NCI-H524 (cell line): ENCODE measurements around the gene PIWIL1.
A peak's percentile ranks its signal among the peaks of the same experiment; 100 is the strongest.

Source experiments
- DNase-seq, 2 experiments: peaks; one replicate each; lab custom pipeline; 2025; lab: John Stamatoyannopoulos, UW

PIWIL1 gene

GRCh38 chr12:130374083-130374482, 36.4 kb downstream of the PIWIL1 start:
- DNase-seq = no peak

DNA sequence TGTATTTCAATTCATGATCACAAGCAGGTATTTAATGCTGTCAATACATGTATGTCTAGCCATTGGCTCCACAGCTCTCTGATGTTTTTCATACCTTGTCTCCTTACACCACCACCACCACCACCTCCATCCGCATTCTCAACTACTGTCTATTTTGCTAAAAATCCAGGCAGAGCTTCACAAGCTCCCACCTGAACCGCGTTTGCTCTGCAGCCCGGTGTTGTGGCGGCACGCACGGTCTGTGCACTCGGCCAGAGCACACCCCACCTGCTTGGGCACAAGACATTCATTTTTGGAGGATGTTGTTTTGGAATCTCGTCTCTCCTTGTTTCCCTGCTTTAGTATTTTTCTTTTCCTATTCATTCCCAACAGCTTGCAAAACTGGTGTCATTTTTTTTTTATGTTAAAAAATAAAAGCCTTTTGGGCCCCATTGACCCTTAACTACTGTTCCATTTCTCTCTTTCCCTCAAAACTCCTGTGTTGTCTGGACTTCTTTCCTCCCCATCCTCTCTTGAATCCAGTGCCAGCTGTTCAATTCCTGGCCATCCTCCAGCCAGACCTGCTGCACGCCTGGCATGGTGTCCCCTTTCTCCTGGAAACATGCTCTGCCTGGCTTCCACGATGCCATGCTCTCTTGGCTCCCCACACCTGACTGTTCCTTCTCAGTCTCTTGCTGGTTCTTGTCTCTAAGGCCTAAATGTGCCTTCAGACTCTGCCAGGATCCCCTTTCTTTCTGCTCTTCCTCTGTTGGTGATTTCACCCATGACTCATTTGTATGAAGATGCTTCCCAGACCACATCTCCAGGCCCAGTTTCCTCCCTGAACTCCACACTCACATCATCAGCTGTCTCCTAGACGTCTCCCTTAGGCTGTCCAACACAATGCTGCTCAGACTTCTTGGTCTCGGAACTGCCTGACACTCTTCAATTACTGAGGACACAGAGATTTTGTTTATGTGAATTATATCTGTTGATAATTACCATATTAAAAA, 37.9 kb downstream of the PIWIL1 start:
- DNase-seq = no peak

- no peak for DNase-seq
Observed at GRCh38 chr12:130382818-130383217, 45.1 kb downstream of the PIWIL1 start.

DNA sequence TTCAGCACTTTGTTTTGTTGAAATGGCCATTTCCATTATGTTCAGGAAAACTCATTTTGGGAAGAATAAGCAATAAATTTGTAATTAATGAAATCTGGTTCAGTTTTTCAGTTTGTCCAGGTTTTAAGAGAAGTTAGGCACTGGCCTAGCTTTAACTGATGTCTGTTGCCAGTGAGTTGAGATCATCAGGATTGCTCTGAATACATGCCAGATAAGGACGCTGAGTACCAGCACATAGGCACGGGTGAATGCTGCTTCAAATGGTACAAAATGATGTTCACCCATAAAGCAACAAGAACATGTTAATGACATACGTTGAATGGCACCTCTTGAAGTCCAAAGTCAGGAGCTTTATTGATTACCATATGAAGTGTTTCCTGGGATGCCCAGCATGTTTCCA, 46.5 kb downstream of the PIWIL1 start:
- DNase-seq = no peak

DNA sequence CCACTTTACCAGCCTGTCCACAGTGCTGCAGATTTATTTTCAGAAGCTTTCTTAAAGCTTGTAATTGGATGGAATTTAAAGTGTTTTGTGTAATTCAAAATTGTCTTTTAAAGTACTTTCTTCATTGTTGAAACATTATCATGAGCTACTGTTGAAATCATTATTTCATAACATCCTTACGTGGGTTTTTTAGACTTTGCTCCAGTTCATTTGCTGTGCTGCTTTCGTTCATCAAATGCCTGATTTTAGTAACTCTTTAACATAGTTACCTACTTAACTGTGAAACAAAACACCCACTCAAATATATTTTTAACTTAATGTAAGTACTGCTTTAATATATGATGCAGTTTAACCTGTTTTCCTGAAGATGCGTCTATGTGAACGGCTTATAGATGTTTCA, 47.5 kb downstream of the PIWIL1 start:
- DNase-seq = no peak

- DNase-seq = no peak
Observed at GRCh38 chr12:130391186-130391585, 53.5 kb downstream of the PIWIL1 start.

DNA sequence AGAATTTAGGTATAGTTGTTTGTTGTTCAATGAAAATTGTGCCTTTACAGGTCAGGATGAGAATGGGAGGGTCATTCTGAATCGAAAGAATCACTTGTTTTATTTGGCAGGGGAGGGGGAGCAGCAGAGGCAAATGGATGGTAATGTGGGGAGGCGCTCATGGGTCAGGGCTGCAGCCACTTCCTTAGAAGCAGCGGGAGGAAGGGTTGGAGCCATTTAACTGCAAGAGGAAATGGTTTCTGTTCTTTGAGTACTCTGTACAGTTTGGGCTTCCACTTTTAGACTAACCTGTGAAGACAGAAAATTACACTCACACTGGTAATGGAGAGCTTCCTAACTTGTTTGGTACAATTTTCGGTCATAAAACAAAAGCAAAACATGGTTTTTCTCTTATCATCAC, 57.2 kb downstream of the PIWIL1 start:
- no peak for DNase-seq

- no peak for DNase-seq
Observed at GRCh38 chr12:130396667-130397066, 59.0 kb downstream of the PIWIL1 start.

- no peak for DNase-seq
Observed at GRCh38 chr12:130398100-130398848, 60.6 kb downstream of the PIWIL1 start.

- peak in 1 of 2 experiments; percentile 3 for DNase-seq
Observed at GRCh38 chr12:130401703-130402102, 64.0 kb downstream of the PIWIL1 start.

DNA sequence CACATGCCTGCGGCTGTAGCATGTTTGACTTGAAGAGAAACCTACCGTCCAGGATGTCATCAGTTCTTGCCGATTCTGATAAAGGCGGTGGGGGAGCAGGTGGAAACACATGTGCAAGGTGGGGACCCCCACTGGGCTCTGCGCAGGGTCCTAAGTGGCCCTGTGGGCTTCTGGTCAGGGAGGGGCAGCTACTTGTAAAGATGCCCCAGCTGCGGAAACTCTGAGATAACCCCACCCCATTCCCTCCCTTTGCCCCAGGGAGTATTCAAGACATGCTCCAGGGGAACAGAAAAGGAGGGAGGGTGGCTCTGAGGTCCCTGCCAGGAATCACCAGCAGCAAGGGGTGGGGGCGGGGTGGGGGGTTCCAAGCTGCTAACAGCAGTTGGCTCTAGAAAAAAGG, 67.6 kb downstream of the PIWIL1 start:
- DNase-seq = no peak

DNA sequence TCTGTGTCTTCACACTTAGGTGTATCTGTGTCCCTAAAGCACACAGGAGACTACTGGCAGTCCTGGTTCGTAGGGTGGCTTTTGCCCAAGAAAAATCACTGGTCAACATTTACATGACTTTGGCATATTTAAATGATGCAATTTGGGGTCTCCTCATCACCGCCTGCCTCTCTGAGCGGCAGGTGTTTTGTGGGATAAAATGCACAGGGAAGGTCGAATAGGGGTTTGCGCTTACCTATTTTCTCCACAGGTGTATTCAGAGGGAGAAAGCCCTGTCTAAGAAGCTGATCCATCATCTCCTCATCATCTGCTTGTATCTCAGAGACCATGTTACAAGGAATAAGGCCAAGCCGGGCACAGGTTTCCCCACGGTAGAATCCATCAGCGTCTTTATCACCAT, 74.7 kb downstream of the PIWIL1 start:
- DNase-seq = no peak

DNA sequence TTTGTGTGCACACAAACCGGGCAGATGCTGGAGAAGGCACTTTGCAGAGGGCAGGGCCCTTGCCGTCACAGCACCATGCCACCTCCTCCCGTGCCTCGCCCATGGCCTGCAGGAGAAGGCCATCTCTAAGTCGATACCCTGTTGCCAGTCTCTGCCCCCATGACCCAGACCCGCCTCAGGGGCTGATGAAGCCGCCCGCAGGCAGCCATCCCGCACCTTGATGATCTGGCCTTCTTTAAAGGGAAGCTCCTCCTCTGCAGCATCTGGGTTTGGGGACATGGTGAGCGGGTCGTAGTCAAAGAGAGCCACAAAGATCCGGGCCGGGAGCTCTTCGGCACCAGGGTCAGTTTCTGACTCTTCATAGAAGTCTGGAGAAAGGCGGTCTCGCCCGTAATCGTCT, 76.2 kb downstream of the PIWIL1 start:
- DNase-seq = no peak

GRCh38 chr12:130414381-130414780, 76.7 kb downstream of the PIWIL1 start:
- no peak for DNase-seq

GRCh38 chr12:130418251-130418650, 80.6 kb downstream of the PIWIL1 start:
- no peak for DNase-seq

- DNase-seq = no peak
Observed at GRCh38 chr12:130419116-130419515, 81.4 kb downstream of the PIWIL1 start.

DNA sequence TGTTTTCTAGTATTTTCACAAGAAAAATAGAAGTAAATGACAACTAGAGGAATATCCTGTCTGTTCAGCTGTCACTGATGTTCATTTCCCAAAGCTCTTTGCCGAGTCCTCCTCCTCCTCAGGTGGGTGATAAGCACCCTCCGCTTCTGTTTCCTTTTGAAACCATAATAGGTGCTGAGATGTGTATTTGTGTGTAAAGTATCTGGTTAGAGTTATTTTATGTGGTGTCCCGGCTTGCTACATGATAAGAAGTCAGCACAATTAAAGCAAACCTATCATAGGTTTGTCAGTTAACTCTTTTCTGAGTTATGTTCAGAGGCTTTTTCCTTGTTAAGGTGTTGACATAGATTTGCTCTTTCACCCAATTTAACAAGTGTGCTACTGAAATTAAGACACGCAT, 82.4 kb downstream of the PIWIL1 start:
- no peak for DNase-seq

DNA sequence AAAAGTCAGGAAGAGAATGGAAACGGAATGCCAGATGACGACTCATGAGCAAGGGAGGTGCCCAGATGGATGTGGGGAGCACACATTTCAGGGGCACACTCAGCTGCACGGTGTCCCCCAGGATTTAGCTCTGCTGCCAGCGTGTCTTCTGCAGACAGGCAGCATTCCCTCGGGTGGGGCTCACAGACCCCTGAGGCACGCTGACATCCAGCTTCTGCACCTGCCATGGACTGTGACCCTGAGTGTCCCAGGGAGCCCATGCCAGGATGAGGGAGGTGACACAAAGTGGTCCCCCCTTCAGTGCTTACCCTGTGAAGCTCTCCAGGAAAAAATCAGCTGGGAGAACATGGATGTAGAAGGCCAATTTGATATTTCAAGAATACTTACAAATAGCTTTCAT, 84.2 kb downstream of the PIWIL1 start:
- DNase-seq = no peak
